GM23338 (cell line): ENCODE measurements around the gene WDR35. TPM values are rescaled to one million over a fixed set of nuclear protein-coding genes. Genes with fewer than 3 reads are reported as not detected.

Source experiments
- ATAC-seq: fragments of 200-7000 bp; cut with Tn5 transposase; 3 replicates; pipeline ENCODE4 v1.9.1; 2020
- DNase-seq: peaks from one replicate; pipeline ENCODE4 v3.0.0-alpha.2; 2015; ENCODE audit warnings: low spot score
- H2AFZ ChIP-seq: fragments of 200-600 bp; sonication (generic); 2 replicates; pipeline ENCODE4 v1.8.0; 2016; ENCODE audit warnings: antibody characterized with exemption, mild to moderate bottlenecking, moderate library complexity
- H3F3A ChIP-seq: fragments of 200-600 bp; sonication (generic); replicated peaks from 2 replicates; pipeline ENCODE4 v1.8.0; 2017; ENCODE audit warnings: antibody characterized with exemption, mixed run types, low read depth
- H3K27ac ChIP-seq: fragments of 200-600 bp; sonication (generic); 2 replicates; pipeline ENCODE4 v1.6.1; 2016; ENCODE audit warnings: low read depth
- H3K27me3 ChIP-seq: fragments of 200-600 bp; sonication (generic); 2 replicates; pipeline ENCODE4 v1.8.0; 2016; ENCODE audit warnings: mild to moderate bottlenecking, mixed run types, moderate library complexity; ENCODE audit not compliant: insufficient read depth
- H3K36me3 ChIP-seq: fragments of 200-600 bp; sonication (generic); 2 replicates; pipeline ENCODE4 v1.8.0; 2016; ENCODE audit warnings: mild to moderate bottlenecking; ENCODE audit not compliant: insufficient read depth
- H3K4me1 ChIP-seq: fragments of 200-600 bp; sonication (generic); 2 replicates; pipeline ENCODE4 v1.8.0; 2016; ENCODE audit warnings: mild to moderate bottlenecking, moderate library complexity; ENCODE audit not compliant: insufficient read depth
- H3K4me2 ChIP-seq: fragments of 200-600 bp; sonication (generic); 2 replicates; pipeline ENCODE4 v1.7.1; 2017; ENCODE audit warnings: mixed run types
- H3K4me3 ChIP-seq: fragments of 200-600 bp; sonication (generic); 2 replicates; pipeline ENCODE4 v1.6.1; 2016; ENCODE audit warnings: mixed run types
- H3K79me2 ChIP-seq: fragments of 200-600 bp; sonication (generic); replicated peaks from 2 replicates; pipeline ENCODE4 v1.8.0; 2017; ENCODE audit warnings: mild to moderate bottlenecking; ENCODE audit not compliant: insufficient read depth
- H3K9me2 ChIP-seq: fragments of 200-600 bp; sonication (generic); 2 replicates; pipeline ENCODE4 v1.8.0; 2017; ENCODE audit not compliant: insufficient read depth
- H4K20me1 ChIP-seq: fragments of 200-600 bp; sonication (generic); replicated peaks from 2 replicates; pipeline ENCODE4 v1.8.0; 2017; ENCODE audit warnings: mild to moderate bottlenecking; ENCODE audit not compliant: insufficient read depth
- H3K27ac Mint-ChIP-seq: 2 replicates; pipeline ENCODE4 v1.8.0; 2020; ENCODE audit warnings: inconsistent platforms, mild to moderate bottlenecking, moderate library complexity, mixed read lengths
- H3K27me3 Mint-ChIP-seq: 3 replicates; pipeline ENCODE4 v1.8.0; 2022; ENCODE audit warnings: low read depth, mild to moderate bottlenecking, moderate library complexity, mixed read lengths, inconsistent platforms; ENCODE audit not compliant: insufficient read depth, poor library complexity
- H3K36me3 Mint-ChIP-seq: 3 replicates; pipeline ENCODE4 v1.8.0; 2021; ENCODE audit warnings: low read depth, mild to moderate bottlenecking, inconsistent platforms, moderate library complexity, mixed read lengths
- H3K4me1 Mint-ChIP-seq: 3 replicates; pipeline ENCODE4 v1.8.0; 2020; ENCODE audit warnings: mild to moderate bottlenecking, inconsistent platforms, mixed read lengths
- H3K4me3 Mint-ChIP-seq: 3 replicates; pipeline ENCODE4 v1.8.0; 2021; ENCODE audit warnings: moderate library complexity, mild to moderate bottlenecking, inconsistent platforms, mixed read lengths
- H3K9me3 Mint-ChIP-seq: 3 replicates; pipeline ENCODE4 v1.8.0; 2020; ENCODE audit warnings: moderate library complexity, mild to moderate bottlenecking, inconsistent platforms, mixed read lengths
- CREB1 ChIP-seq: fragments of 250-450 bp; sonication (Bioruptor Pico); IDR thresholded peaks from 2 replicates; pipeline ENCODE4 v1.5.0; 2020; ENCODE audit warnings: low read depth, mild to moderate bottlenecking, moderate library complexity
- EZH2 ChIP-seq: fragments of 200-600 bp; sonication (generic); IDR thresholded peaks from one replicate; pipeline ENCODE4 v1.8.0; 2017; ENCODE audit warnings: antibody characterized with exemption, mild to moderate bottlenecking, low read depth; ENCODE audit not compliant: unreplicated experiment
- EZH2phosphoT487 ChIP-seq: fragments of 200-600 bp; sonication (generic); IDR thresholded peaks from one replicate; pipeline ENCODE4 v1.8.1; 2018; ENCODE audit warnings: antibody characterized with exemption; ENCODE audit not compliant: unreplicated experiment
- JUNB ChIP-seq: IDR thresholded peaks from one replicate; pipeline ENCODE4 v1.6.1; 2016; ENCODE audit warnings: antibody characterized with exemption; ENCODE audit not compliant: unreplicated experiment
- NANOG ChIP-seq: IDR thresholded peaks from 2 replicates; pipeline ENCODE4 v1.6.1; 2016; ENCODE audit warnings: antibody characterized with exemption, borderline replicate concordance
- POLR2AphosphoS5 ChIP-seq: IDR thresholded peaks from 2 replicates; pipeline ENCODE4 v1.6.1; 2016; ENCODE audit warnings: antibody characterized with exemption, low read depth
- STAT1 ChIP-seq: IDR thresholded peaks from one replicate; pipeline ENCODE4 v1.6.1; 2016; ENCODE audit warnings: antibody characterized with exemption; ENCODE audit not compliant: unreplicated experiment
- ZNF114 ChIP-seq: fragments of 250-450 bp; sonication (Bioruptor Pico); IDR thresholded peaks from 2 replicates; pipeline ENCODE4 v1.5.0; 2020; ENCODE audit warnings: mild to moderate bottlenecking, moderate library complexity
- ZNF331 ChIP-seq: fragments of 250-450 bp; sonication (Bioruptor Pico); IDR thresholded peaks from 2 replicates; pipeline ENCODE4 v1.5.0; 2020; ENCODE audit warnings: low read depth, mild to moderate bottlenecking, moderate library complexity
- polyA plus RNA-seq: library from polyadenylated mRNA; unstranded; fragments of >200 nt; fragmentation: Nextera tagmentation; extraction: Ambion mirVana; gene quantifications from 2 replicates; pipeline ENCODE4 v1.2.1, GENCODE V29; 2016
- total RNA-seq: library from RNA; depleted of rRNA; stranded (reverse); fragments of >200 nt; shearing (Covaris generic); gene quantifications from 2 replicates; pipeline ENCODE4 v1.2.3, GENCODE V29; 2014
- TF ChIP-seq, protein P1 (sequence below), 2 experiments: fragments of 200-600 bp in 1 of 2; sonication (generic) in 1 of 2; conservative IDR thresholded peaks; 2 replicates each; pipeline versions ENCODE4 v1.5.1 to v1.6.1; 2016 to 2017; ENCODE audit warnings: antibody characterized with exemption in 2 of 2, low read depth in 2 of 2, mild to moderate bottlenecking in 2 of 2, moderate library complexity in 1 of 2
- TF ChIP-seq, protein P2 (sequence below): IDR thresholded peaks from one replicate; pipeline ENCODE4 v1.6.1; 2018; ENCODE audit warnings: antibody characterized with exemption; ENCODE audit not compliant: unreplicated experiment
- TF ChIP-seq, protein P3 (sequence below): IDR thresholded peaks from 2 replicates; pipeline ENCODE4 v1.6.1; 2016; ENCODE audit warnings: antibody characterized with exemption
- TF ChIP-seq, protein P4 (sequence below): fragments of 250-450 bp; sonication (Bioruptor Pico); IDR thresholded peaks from 2 replicates; pipeline ENCODE4 v1.5.0; 2020; ENCODE audit warnings: mild to moderate bottlenecking, moderate library complexity

WDR35 gene
- total and polyA plus RNA-seq, 2 experiments from 2014 or later = 5.3 to 20.0 TPM

DNA sequence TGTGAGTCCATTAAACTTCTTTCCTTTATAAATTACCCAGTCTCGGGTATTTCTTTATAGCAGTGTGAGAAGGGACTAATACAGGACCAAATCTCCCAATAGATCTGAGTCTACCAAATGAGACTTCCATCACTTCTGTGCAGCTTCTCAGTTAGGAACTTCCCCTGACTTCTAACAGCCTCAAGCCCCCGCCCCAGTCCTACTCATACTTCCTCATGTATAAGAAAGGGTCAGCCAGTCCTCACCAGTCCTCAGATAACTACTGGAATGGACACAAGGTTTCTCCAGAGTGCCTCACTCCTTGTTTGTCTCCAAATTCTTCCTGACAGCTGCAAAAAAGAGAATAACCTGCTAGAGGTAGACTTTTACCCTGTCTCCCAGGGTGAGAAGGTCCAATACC is 107.6 kb downstream of the WDR35 start:
- Histone ChIP-seq H4K20me1 (no peaks in the 10 kb centered on the region), H3K79me2 (no peaks in the 10 kb centered on the region), H3K4me2 (no peak overlapping the region), H3F3A (no peaks in the 10 kb centered on the region), H3K4me1 (no peaks in the 10 kb centered on the region), H3K9me2 (peaks cover 23% of the 10 kb centered on the region; the same call in 1 of the 2 replicates), H3K4me3 (no peak overlapping the region), H3K27me3 (no peaks in the 10 kb centered on the region), H3K36me3 (no peaks in the 10 kb centered on the region), H2AFZ (no peak overlapping the region), H3K27ac (no peak overlapping the region)
- H3K27me3 Mint-ChIP-seq = peaks cover 2% of the 10 kb centered on the region
- H3K36me3 Mint-ChIP-seq = no peaks in the 10 kb centered on the region
- H3K9me3 Mint-ChIP-seq = no peaks in the 10 kb centered on the region; the same call in 2 of the 3 replicates
- H3K27ac Mint-ChIP-seq = no peak overlapping the region
- ATAC-seq (no peak), DNase-seq (no peak)
- H3K4me1 Mint-ChIP-seq = no peaks in the 10 kb centered on the region; the same call in 2 of the 3 replicates
- TF ChIP-seq POLR2AphosphoS5 = no peak
- no peak for TF ChIP-seq ZNF331 (CRISPR knock-in tag)
- TF ChIP-seq, protein P1, sequence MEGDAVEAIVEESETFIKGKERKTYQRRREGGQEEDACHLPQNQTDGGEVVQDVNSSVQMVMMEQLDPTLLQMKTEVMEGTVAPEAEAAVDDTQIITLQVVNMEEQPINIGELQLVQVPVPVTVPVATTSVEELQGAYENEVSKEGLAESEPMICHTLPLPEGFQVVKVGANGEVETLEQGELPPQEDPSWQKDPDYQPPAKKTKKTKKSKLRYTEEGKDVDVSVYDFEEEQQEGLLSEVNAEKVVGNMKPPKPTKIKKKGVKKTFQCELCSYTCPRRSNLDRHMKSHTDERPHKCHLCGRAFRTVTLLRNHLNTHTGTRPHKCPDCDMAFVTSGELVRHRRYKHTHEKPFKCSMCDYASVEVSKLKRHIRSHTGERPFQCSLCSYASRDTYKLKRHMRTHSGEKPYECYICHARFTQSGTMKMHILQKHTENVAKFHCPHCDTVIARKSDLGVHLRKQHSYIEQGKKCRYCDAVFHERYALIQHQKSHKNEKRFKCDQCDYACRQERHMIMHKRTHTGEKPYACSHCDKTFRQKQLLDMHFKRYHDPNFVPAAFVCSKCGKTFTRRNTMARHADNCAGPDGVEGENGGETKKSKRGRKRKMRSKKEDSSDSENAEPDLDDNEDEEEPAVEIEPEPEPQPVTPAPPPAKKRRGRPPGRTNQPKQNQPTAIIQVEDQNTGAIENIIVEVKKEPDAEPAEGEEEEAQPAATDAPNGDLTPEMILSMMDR (conservative IDR thresholded peaks at IDR 0.05; ENCODE audit: low read depth in 2 of 2) = no peak
- TF ChIP-seq JUNB = no peak
- TF ChIP-seq, protein P2, sequence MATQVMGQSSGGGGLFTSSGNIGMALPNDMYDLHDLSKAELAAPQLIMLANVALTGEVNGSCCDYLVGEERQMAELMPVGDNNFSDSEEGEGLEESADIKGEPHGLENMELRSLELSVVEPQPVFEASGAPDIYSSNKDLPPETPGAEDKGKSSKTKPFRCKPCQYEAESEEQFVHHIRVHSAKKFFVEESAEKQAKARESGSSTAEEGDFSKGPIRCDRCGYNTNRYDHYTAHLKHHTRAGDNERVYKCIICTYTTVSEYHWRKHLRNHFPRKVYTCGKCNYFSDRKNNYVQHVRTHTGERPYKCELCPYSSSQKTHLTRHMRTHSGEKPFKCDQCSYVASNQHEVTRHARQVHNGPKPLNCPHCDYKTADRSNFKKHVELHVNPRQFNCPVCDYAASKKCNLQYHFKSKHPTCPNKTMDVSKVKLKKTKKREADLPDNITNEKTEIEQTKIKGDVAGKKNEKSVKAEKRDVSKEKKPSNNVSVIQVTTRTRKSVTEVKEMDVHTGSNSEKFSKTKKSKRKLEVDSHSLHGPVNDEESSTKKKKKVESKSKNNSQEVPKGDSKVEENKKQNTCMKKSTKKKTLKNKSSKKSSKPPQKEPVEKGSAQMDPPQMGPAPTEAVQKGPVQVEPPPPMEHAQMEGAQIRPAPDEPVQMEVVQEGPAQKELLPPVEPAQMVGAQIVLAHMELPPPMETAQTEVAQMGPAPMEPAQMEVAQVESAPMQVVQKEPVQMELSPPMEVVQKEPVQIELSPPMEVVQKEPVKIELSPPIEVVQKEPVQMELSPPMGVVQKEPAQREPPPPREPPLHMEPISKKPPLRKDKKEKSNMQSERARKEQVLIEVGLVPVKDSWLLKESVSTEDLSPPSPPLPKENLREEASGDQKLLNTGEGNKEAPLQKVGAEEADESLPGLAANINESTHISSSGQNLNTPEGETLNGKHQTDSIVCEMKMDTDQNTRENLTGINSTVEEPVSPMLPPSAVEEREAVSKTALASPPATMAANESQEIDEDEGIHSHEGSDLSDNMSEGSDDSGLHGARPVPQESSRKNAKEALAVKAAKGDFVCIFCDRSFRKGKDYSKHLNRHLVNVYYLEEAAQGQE = no peak
- TF ChIP-seq, protein P3, sequence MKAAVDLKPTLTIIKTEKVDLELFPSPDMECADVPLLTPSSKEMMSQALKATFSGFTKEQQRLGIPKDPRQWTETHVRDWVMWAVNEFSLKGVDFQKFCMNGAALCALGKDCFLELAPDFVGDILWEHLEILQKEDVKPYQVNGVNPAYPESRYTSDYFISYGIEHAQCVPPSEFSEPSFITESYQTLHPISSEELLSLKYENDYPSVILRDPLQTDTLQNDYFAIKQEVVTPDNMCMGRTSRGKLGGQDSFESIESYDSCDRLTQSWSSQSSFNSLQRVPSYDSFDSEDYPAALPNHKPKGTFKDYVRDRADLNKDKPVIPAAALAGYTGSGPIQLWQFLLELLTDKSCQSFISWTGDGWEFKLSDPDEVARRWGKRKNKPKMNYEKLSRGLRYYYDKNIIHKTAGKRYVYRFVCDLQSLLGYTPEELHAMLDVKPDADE = no peak
- TF ChIP-seq, protein P4, sequence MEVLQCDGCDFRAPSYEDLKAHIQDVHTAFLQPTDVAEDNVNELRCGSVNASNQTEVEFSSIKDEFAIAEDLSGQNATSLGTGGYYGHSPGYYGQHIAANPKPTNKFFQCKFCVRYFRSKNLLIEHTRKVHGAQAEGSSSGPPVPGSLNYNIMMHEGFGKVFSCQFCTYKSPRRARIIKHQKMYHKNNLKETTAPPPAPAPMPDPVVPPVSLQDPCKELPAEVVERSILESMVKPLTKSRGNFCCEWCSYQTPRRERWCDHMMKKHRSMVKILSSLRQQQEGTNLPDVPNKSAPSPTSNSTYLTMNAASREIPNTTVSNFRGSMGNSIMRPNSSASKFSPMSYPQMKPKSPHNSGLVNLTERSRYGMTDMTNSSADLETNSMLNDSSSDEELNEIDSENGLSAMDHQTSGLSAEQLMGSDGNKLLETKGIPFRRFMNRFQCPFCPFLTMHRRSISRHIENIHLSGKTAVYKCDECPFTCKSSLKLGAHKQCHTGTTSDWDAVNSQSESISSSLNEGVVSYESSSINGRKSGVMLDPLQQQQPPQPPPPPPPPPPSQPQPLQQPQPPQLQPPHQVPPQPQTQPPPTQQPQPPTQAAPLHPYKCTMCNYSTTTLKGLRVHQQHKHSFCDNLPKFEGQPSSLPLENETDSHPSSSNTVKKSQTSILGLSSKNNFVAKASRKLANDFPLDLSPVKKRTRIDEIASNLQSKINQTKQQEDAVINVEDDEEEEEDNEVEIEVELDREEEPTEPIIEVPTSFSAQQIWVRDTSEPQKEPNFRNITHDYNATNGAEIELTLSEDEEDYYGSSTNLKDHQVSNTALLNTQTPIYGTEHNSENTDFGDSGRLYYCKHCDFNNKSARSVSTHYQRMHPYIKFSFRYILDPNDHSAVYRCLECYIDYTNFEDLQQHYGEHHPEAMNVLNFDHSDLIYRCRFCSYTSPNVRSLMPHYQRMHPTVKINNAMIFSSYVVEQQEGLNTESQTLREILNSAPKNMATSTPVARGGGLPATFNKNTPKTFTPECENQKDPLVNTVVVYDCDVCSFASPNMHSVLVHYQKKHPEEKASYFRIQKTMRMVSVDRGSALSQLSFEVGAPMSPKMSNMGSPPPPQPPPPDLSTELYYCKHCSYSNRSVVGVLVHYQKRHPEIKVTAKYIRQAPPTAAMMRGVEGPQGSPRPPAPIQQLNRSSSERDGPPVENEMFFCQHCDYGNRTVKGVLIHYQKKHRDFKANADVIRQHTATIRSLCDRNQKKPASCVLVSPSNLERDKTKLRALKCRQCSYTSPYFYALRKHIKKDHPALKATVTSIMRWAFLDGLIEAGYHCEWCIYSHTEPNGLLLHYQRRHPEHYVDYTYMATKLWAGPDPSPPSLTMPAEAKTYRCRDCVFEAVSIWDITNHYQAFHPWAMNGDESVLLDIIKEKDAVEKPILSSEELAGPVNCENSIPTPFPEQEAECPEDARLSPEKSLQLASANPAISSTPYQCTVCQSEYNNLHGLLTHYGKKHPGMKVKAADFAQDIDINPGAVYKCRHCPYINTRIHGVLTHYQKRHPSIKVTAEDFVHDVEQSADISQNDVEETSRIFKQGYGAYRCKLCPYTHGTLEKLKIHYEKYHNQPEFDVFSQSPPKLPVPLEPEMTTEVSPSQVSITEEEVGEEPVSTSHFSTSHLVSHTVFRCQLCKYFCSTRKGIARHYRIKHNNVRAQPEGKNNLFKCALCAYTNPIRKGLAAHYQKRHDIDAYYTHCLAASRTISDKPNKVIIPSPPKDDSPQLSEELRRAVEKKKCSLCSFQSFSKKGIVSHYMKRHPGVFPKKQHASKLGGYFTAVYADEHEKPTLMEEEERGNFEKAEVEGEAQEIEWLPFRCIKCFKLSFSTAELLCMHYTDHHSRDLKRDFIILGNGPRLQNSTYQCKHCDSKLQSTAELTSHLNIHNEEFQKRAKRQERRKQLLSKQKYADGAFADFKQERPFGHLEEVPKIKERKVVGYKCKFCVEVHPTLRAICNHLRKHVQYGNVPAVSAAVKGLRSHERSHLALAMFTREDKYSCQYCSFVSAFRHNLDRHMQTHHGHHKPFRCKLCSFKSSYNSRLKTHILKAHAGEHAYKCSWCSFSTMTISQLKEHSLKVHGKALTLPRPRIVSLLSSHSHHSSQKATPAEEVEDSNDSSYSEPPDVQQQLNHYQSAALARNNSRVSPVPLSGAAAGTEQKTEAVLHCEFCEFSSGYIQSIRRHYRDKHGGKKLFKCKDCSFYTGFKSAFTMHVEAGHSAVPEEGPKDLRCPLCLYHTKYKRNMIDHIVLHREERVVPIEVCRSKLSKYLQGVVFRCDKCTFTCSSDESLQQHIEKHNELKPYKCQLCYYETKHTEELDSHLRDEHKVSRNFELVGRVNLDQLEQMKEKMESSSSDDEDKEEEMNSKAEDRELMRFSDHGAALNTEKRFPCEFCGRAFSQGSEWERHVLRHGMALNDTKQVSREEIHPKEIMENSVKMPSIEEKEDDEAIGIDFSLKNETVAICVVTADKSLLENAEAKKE (CRISPR knock-in tag) = no peak
- TF ChIP-seq NANOG = no peak
- TF ChIP-seq STAT1 = no peak
- no peak for TF ChIP-seq EZH2phosphoT487
- TF ChIP-seq ZNF114 (CRISPR knock-in tag) = no peak
- no peak for TF ChIP-seq EZH2
- no peak for TF ChIP-seq CREB1 (CRISPR knock-in tag)
- H3K4me3 Mint-ChIP-seq = no peak overlapping the region
